WTC11 (cell line): ENCODE results near the gene GHRHR. TPM values are rescaled to one million over a fixed set of nuclear protein-coding genes. Genes with fewer than 3 reads are reported as not detected.

Experiments used
- ATAC-seq: fragments of 200-7000 bp; cut with Tn5 transposase; 2 replicates; pipeline ENCODE4 v1.10.0; 2021; ENCODE audit warnings: mild to moderate bottlenecking, moderate library complexity
- CTCF ChIA-PET: fragments of 300-600 bp; sonication (Branson Sonifier 250); formaldehyde crosslinking; loops from one replicate; lab custom pipeline; 2021; ENCODE audit warnings: antibody characterized with exemption; lab: Charles Lee
- POLR2A ChIA-PET: fragments of 350-600 bp; sonication (Branson Sonifier 250); formaldehyde crosslinking; loops from one replicate; lab custom pipeline; 2021; ENCODE audit warnings: antibody characterized with exemption; lab: Charles Lee
- DNase-seq: peaks from one replicate; pipeline ENCODE4 v3.0.0; 2021; ENCODE audit warnings: low spot score
- H3K27ac Mint-ChIP-seq: 2 replicates; pipeline ENCODE4 v1.8.0; 2021; ENCODE audit warnings: mixed read lengths
- H3K27me3 Mint-ChIP-seq: 2 replicates; pipeline ENCODE4 v1.8.0; 2021; ENCODE audit warnings: low read depth, mild to moderate bottlenecking, moderate library complexity, mixed read lengths
- H3K36me3 Mint-ChIP-seq: 2 replicates; pipeline ENCODE4 v1.8.0; 2021; ENCODE audit warnings: mixed read lengths
- H3K4me1 Mint-ChIP-seq: 2 replicates; pipeline ENCODE4 v1.8.0; 2022; ENCODE audit warnings: mixed read lengths
- H3K4me3 Mint-ChIP-seq: 2 replicates; pipeline ENCODE4 v1.8.0; 2021; ENCODE audit warnings: mild to moderate bottlenecking, moderate library complexity, mixed read lengths
- H3K9me3 Mint-ChIP-seq: 2 replicates; pipeline ENCODE4 v1.8.0; 2021; ENCODE audit warnings: mixed read lengths
- CBFB ChIP-seq: sonication (generic); formaldehyde crosslinking; IDR thresholded peaks from 2 replicates; pipeline ENCODE4 v1.8.1; 2022; ENCODE audit warnings: mild to moderate bottlenecking, low read depth, missing genetic modification reagents
- FOXP1 ChIP-seq: sonication (generic); formaldehyde crosslinking; IDR thresholded peaks from 2 replicates; pipeline ENCODE4 v1.8.0; 2022; ENCODE audit warnings: missing genetic modification reagents, mild to moderate bottlenecking, moderate library complexity, borderline replicate concordance
- JAZF1 ChIP-seq: fragments of 250-450 bp; sonication (Bioruptor Pico); IDR thresholded peaks from 2 replicates; pipeline ENCODE4 v1.9.0; 2021; ENCODE audit warnings: moderate library complexity, mild to moderate bottlenecking, inconsistent platforms
- NR3C1 ChIP-seq: sonication (generic); formaldehyde crosslinking; conservative IDR thresholded peaks from 2 replicates; pipeline ENCODE4 v1.8.1; 2023; ENCODE audit warnings: low read depth, mild to moderate bottlenecking, missing genetic modification reagents
- SMAD3 ChIP-seq: sonication (generic); formaldehyde crosslinking; IDR thresholded peaks from 2 replicates; pipeline ENCODE4 v1.8.0; 2022; ENCODE audit warnings: missing genetic modification reagents, mild to moderate bottlenecking, borderline replicate concordance
- SP1 ChIP-seq: sonication (generic); formaldehyde crosslinking; conservative IDR thresholded peaks from 2 replicates; pipeline ENCODE4 v1.8.1; 2022; ENCODE audit warnings: missing genetic modification reagents
- TEAD1 ChIP-seq: sonication (generic); formaldehyde crosslinking; IDR thresholded peaks from 2 replicates; pipeline ENCODE4 v1.8.0; 2022; ENCODE audit warnings: mild to moderate bottlenecking, missing genetic modification reagents
- ZBTB21 ChIP-seq: sonication (generic); formaldehyde crosslinking; IDR thresholded peaks from 2 replicates; pipeline ENCODE4 v1.8.1; 2023; ENCODE audit warnings: mild to moderate bottlenecking, missing genetic modification reagents, borderline replicate concordance
- total RNA-seq: library from RNA; stranded (reverse); gene quantifications from 3 replicates; pipeline ENCODE4 v1.2.3, GENCODE V29; 2021
- TF ChIP-seq, protein P1 (sequence below): sonication (generic); formaldehyde crosslinking; IDR thresholded peaks from 2 replicates; pipeline ENCODE4 v1.8.0; 2023; ENCODE audit warnings: mild to moderate bottlenecking, missing genetic modification reagents
- TF ChIP-seq, protein P2 (sequence below): sonication (generic); formaldehyde crosslinking; IDR thresholded peaks from 2 replicates; pipeline ENCODE4 v1.8.0; 2022; ENCODE audit warnings: mild to moderate bottlenecking, missing genetic modification reagents
- TF ChIP-seq, protein P3 (sequence below): fragments of 250-450 bp; sonication (Bioruptor Pico); conservative IDR thresholded peaks from 2 replicates; pipeline ENCODE4 v1.9.0; 2021; ENCODE audit warnings: mild to moderate bottlenecking
- TF ChIP-seq, protein P4 (sequence below): sonication (generic); formaldehyde crosslinking; IDR thresholded peaks from 2 replicates; pipeline ENCODE4 v1.8.1; 2022; ENCODE audit warnings: mild to moderate bottlenecking, moderate library complexity, missing genetic modification reagents
- TF ChIP-seq, protein P5 (sequence below): sonication (generic); formaldehyde crosslinking; IDR thresholded peaks from 2 replicates; pipeline ENCODE4 v1.8.1; 2023; ENCODE audit warnings: mild to moderate bottlenecking, missing genetic modification reagents, moderate library complexity
- TF ChIP-seq, protein P6 (sequence below): sonication (generic); formaldehyde crosslinking; IDR thresholded peaks from 2 replicates; pipeline ENCODE4 v1.8.1; 2023; ENCODE audit warnings: mild to moderate bottlenecking, missing genetic modification reagents, borderline replicate concordance
- TF ChIP-seq, protein P7 (sequence below): fragments of 250-450 bp; sonication (Bioruptor Pico); IDR thresholded peaks from 2 replicates; pipeline ENCODE4 v1.9.0; 2021; ENCODE audit warnings: mild to moderate bottlenecking
- TF ChIP-seq, protein P8 (sequence below): sonication (generic); formaldehyde crosslinking; IDR thresholded peaks from 2 replicates; pipeline ENCODE4 v1.8.0; 2022; ENCODE audit warnings: mild to moderate bottlenecking, missing genetic modification reagents

The GHRHR gene
- total RNA-seq, 1 experiment from 2014 or later = 5.0 TPM

DNA sequence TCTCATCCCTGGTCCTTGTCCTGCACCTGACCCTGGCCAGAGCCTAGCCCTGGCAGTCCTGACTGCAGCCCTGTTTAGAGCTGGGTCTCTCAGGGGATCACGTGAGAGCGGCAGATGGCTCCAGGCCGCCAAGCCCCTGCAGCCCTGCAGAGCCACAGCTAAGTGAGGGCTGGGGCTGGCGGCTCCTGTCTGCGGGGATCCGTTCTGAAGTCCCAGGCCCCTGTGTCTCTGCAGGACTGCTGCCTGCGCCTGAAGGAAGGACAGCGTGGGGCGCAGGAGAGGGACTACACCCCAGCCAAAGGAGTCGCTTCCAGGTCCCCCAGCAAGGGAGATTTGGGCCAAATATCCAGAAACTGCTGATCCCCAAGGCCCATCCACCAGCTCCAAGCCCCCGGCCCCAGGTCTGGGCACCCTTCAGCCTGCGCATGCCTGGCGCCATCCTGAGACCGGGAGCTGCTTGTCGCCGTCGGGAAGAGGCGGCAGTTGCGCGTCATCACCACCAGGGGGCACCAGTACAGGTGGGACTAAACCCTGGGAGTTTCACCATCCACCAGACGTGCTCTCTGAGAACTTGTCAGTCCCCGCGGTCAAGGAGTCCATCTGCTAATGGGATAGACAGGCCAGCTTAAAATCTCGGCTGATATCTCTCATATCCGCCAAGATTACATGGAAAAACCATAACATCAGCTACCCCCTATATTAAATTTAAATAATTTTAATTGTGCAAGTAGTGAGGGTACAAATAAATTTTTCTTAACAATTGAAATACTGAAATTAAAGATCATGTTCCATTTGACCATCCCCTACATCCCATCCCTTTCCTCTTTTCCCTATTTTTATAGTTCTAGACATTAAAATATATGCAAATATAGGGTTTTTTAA lies 25.1 kb upstream of the GHRHR start (continued):
- TF ChIP-seq, protein P1, sequence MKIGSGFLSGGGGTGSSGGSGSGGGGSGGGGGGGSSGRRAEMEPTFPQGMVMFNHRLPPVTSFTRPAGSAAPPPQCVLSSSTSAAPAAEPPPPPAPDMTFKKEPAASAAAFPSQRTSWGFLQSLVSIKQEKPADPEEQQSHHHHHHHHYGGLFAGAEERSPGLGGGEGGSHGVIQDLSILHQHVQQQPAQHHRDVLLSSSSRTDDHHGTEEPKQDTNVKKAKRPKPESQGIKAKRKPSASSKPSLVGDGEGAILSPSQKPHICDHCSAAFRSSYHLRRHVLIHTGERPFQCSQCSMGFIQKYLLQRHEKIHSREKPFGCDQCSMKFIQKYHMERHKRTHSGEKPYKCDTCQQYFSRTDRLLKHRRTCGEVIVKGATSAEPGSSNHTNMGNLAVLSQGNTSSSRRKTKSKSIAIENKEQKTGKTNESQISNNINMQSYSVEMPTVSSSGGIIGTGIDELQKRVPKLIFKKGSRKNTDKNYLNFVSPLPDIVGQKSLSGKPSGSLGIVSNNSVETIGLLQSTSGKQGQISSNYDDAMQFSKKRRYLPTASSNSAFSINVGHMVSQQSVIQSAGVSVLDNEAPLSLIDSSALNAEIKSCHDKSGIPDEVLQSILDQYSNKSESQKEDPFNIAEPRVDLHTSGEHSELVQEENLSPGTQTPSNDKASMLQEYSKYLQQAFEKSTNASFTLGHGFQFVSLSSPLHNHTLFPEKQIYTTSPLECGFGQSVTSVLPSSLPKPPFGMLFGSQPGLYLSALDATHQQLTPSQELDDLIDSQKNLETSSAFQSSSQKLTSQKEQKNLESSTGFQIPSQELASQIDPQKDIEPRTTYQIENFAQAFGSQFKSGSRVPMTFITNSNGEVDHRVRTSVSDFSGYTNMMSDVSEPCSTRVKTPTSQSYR (CRISPR knock-in tag) = no peak
- TF ChIP-seq FOXP1 (peak; percentile 83; the same call in 1 of the 2 replicates), JAZF1 (no peak), CBFB (CRISPR knock-in tag) (no peak), NR3C1 (CRISPR knock-in tag) (0 out of 2 replicates have a peak, but pooled peaks have one; percentile 22), TEAD1 (CRISPR knock-in tag) (peak; percentile 45; the same call in 1 of the 2 replicates), SP1 (CRISPR knock-in tag) (peak; percentile 46; the same call in 1 of the 2 replicates)
- TF ChIP-seq, protein P2, sequence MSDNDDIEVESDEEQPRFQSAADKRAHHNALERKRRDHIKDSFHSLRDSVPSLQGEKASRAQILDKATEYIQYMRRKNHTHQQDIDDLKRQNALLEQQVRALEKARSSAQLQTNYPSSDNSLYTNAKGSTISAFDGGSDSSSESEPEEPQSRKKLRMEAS (CRISPR knock-in tag) = peak; percentile 81
- TF ChIP-seq, protein P3, sequence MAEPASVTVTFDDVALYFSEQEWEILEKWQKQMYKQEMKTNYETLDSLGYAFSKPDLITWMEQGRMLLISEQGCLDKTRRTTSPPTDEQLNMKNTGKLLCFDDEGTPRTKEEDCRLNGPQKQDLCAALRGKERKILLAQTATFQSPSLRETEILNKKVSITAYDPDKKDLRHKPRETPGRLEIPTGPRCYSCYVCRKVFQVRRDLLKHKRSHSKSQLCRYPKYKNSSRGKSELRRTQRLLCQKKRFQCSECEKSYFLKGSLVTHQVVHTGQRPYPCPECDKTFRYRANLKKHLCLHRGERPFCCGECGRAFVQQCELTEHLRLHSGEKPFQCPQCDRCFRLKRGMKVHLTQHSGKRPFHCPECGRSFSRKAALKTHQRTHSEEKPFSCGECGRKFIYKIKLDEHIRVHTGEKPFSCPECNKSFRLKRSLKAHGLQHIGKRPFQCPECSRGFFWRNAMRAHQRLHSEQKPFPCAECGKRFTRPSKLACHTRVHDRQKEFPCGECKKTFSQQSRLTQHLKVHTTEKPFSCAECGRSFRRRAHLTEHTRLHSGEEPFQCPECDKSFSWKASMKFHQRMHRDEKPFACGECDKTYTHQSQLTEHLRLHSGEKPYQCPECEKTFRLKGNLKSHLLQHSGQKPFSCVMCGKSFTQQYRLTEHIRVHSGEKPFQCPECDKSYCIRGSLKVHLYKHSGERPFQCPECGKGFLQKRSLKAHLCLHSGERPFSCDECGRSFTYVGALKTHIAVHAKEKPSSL (CRISPR knock-in tag) = no peak
- TF ChIP-seq, protein P4, sequence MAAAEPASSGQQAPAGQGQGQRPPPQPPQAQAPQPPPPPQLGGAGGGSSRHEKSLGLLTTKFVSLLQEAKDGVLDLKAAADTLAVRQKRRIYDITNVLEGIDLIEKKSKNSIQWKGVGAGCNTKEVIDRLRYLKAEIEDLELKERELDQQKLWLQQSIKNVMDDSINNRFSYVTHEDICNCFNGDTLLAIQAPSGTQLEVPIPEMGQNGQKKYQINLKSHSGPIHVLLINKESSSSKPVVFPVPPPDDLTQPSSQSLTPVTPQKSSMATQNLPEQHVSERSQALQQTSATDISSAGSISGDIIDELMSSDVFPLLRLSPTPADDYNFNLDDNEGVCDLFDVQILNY (CRISPR knock-in tag) = 0 out of 2 replicates have a peak, but pooled peaks have one; percentile 31
- TF ChIP-seq, protein P5, sequence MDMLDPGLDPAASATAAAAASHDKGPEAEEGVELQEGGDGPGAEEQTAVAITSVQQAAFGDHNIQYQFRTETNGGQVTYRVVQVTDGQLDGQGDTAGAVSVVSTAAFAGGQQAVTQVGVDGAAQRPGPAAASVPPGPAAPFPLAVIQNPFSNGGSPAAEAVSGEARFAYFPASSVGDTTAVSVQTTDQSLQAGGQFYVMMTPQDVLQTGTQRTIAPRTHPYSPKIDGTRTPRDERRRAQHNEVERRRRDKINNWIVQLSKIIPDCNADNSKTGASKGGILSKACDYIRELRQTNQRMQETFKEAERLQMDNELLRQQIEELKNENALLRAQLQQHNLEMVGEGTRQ (CRISPR knock-in tag) = peak; percentile 92
- TF ChIP-seq, all 79 proteins: peak for 15

DNA sequence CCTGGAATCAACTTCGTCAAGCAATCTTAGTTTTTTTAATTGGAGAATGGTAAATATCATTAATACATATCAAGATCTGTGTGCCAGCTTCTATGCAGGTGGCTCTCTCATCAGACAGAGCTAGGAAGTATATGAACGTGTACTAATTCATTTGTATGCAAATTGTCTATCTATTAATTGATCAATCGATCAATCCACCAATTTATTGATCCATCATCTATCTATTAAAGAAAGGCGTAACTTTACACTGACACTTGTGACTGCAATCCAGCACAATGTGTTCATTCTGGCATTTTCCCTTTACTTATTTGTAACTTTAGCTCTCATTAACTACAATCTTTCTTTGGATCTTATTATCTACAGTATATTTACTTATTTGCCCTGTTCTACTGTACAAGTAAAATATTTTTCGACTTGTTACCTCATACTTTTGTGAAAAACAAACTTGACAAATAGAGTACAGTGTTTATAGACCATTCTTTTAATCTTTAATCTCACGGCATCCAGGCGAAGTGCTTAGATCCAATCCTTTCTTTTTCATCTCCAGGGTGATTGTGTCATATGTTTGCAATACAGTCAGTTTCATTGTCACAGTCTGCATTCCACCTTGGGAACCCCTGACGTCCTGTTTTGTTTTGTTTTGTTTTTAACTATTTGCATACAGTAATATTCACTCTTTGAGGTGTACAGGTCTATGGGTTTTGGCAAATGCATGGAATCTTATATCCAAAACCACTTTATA lies 22.0 kb upstream of the GHRHR start:
- Mint-ChIP-seq H3K36me3 (peaks cover 4% of the 10 kb centered on the region; the same call in 1 of the 2 replicates), H3K9me3 (peaks cover 14% of the 10 kb centered on the region), H3K27ac (no peak overlapping the region), H3K4me3 (no peak overlapping the region), H3K4me1 (peaks cover 5% of the 10 kb centered on the region), H3K27me3 (peaks cover 5% of the 10 kb centered on the region)
- ChIA-PET CTCF (interaction anchor here (1.0 to 1.5 kb wide), 3 partner anchors 33 to 181 kb away, joined by 3 to 5 read pairs (median 5); no protein-coding TSS in a partner anchor), POLR2A (no interaction called here)
- ATAC-seq (no peak), DNase-seq (no peak)
- TF ChIP-seq, protein P6, sequence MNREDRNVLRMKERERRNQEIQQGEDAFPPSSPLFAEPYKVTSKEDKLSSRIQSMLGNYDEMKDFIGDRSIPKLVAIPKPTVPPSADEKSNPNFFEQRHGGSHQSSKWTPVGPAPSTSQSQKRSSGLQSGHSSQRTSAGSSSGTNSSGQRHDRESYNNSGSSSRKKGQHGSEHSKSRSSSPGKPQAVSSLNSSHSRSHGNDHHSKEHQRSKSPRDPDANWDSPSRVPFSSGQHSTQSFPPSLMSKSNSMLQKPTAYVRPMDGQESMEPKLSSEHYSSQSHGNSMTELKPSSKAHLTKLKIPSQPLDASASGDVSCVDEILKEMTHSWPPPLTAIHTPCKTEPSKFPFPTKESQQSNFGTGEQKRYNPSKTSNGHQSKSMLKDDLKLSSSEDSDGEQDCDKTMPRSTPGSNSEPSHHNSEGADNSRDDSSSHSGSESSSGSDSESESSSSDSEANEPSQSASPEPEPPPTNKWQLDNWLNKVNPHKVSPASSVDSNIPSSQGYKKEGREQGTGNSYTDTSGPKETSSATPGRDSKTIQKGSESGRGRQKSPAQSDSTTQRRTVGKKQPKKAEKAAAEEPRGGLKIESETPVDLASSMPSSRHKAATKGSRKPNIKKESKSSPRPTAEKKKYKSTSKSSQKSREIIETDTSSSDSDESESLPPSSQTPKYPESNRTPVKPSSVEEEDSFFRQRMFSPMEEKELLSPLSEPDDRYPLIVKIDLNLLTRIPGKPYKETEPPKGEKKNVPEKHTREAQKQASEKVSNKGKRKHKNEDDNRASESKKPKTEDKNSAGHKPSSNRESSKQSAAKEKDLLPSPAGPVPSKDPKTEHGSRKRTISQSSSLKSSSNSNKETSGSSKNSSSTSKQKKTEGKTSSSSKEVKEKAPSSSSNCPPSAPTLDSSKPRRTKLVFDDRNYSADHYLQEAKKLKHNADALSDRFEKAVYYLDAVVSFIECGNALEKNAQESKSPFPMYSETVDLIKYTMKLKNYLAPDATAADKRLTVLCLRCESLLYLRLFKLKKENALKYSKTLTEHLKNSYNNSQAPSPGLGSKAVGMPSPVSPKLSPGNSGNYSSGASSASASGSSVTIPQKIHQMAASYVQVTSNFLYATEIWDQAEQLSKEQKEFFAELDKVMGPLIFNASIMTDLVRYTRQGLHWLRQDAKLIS (CRISPR knock-in tag) = no peak
- TF ChIP-seq, protein P7, sequence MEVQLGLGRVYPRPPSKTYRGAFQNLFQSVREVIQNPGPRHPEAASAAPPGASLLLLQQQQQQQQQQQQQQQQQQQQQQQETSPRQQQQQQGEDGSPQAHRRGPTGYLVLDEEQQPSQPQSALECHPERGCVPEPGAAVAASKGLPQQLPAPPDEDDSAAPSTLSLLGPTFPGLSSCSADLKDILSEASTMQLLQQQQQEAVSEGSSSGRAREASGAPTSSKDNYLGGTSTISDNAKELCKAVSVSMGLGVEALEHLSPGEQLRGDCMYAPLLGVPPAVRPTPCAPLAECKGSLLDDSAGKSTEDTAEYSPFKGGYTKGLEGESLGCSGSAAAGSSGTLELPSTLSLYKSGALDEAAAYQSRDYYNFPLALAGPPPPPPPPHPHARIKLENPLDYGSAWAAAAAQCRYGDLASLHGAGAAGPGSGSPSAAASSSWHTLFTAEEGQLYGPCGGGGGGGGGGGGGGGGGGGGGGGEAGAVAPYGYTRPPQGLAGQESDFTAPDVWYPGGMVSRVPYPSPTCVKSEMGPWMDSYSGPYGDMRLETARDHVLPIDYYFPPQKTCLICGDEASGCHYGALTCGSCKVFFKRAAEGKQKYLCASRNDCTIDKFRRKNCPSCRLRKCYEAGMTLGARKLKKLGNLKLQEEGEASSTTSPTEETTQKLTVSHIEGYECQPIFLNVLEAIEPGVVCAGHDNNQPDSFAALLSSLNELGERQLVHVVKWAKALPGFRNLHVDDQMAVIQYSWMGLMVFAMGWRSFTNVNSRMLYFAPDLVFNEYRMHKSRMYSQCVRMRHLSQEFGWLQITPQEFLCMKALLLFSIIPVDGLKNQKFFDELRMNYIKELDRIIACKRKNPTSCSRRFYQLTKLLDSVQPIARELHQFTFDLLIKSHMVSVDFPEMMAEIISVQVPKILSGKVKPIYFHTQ (CRISPR knock-in tag) = no peak
- TF ChIP-seq, protein P8, sequence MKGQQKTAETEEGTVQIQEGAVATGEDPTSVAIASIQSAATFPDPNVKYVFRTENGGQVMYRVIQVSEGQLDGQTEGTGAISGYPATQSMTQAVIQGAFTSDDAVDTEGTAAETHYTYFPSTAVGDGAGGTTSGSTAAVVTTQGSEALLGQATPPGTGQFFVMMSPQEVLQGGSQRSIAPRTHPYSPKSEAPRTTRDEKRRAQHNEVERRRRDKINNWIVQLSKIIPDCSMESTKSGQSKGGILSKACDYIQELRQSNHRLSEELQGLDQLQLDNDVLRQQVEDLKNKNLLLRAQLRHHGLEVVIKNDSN (CRISPR knock-in tag) = no peak
- TF ChIP-seq ZBTB21 (CRISPR knock-in tag) (no peak), SMAD3 (CRISPR knock-in tag) (no peak), SP1 (CRISPR knock-in tag) (no peak)
